Thoracic aorta (tissue), 2 donors: Measurements from ENCODE around the gene IER3. TPM values are rescaled to one million over a fixed set of nuclear protein-coding genes. Genes with fewer than 3 reads are reported as not detected.

Experiments
- ATAC-seq: fragments of 150-250 bp; one replicate; pipeline ENCODE4 v1.8.0; 2017; ENCODE audit warnings: low read depth; ENCODE audit not compliant: insufficient number of reproducible peaks, low FRiP score
- DNase-seq: peaks from one replicate; pipeline ENCODE4 v3.0.0-alpha.2; 2020; ENCODE audit warnings: low spot score
- H3K27ac ChIP-seq, 2 donors: fragments of 200-600 bp; sonication (generic); 1 replicate in 1 of 2; 2 replicates in 1 of 2; pipeline ENCODE4 v1.5.1; 2016; ENCODE audit warnings: mild to moderate bottlenecking in 2 of 2, moderate library complexity in 2 of 2
- H3K27me3 ChIP-seq: fragments of 200-600 bp; sonication (generic); replicated peaks from 2 replicates; pipeline ENCODE4 v1.6.0; 2016; ENCODE audit warnings: mild to moderate bottlenecking; ENCODE audit not compliant: insufficient read depth
- H3K36me3 ChIP-seq: fragments of 200-600 bp; sonication (generic); one replicate; pipeline ENCODE4 v1.5.1; 2016
- H3K4me1 ChIP-seq, 2 donors: fragments of 200-600 bp; sonication (generic); 1 replicate in 1 of 2; 2 replicates in 1 of 2; pipeline versions ENCODE4 v1.5.1 to v1.6.0; 2016; ENCODE audit warnings: low read depth in 2 of 2, mild to moderate bottlenecking in 1 of 2; ENCODE audit not compliant: control insufficient read depth in 1 of 2
- H3K4me3 ChIP-seq: fragments of 200-600 bp; sonication (generic); 2 replicates; pipeline ENCODE4 v1.5.1; 2016; ENCODE audit warnings: mild to moderate bottlenecking
- H3K9me3 ChIP-seq: fragments of 200-600 bp; sonication (generic); 2 replicates; pipeline ENCODE4 v1.5.1; 2016
- CTCF ChIP-seq: fragments of 200-600 bp; sonication (generic); IDR thresholded peaks from one replicate; pipeline ENCODE4 v1.5.1; 2019; ENCODE audit warnings: antibody characterized with exemption
- total RNA-seq, 2 donors: library from RNA; depleted of rRNA; stranded (reverse); fragments of >200 nt; gene quantifications; one replicate each; pipeline versions ENCODE4 v1.1.0 to v1.2.3, GENCODE V29; 2016

Gene IER3
- total RNA-seq, 2 donors from 2014 or later: 43.5 to 43.8 TPM

- DNase-seq (no peak), ATAC-seq (no peak)
- H3K9me3 ChIP-seq: no peaks in the 10 kb centered on the region
- no peaks in the 10 kb centered on the region for H3K36me3 ChIP-seq
- H3K4me3 ChIP-seq: no peak overlapping the region
- TF ChIP-seq CTCF: no peak
- H3K4me1 ChIP-seq: peaks cover 38 to 44% of the 10 kb centered on the region in 2 donors
- peak overlapping the region; percentile 61 to 95 for H3K27ac ChIP-seq
- H3K27me3 ChIP-seq: no peaks in the 10 kb centered on the region
These were observed 35.7 kb upstream of the IER3 start for GRCh38 chr6:30779850-30780641.

GRCh38 chr6:30778001-30778635, 33.8 kb upstream of the IER3 start:
- no peak for TF ChIP-seq CTCF
- no peaks in the 10 kb centered on the region for H3K36me3 ChIP-seq
- no peak for ATAC-seq
- no peaks in the 10 kb centered on the region for H3K9me3 ChIP-seq
- H3K27me3 ChIP-seq: no peaks in the 10 kb centered on the region
- H3K4me3 ChIP-seq: no peak overlapping the region
- peak overlapping the region; percentile 61 to 95 for H3K27ac ChIP-seq
- H3K4me1 ChIP-seq: peaks cover 38 to 44% of the 10 kb centered on the region in 2 donors
- DNase-seq: no peak

GRCh38 chr6:30777155-30777485, 32.8 kb upstream of the IER3 start:
- H3K4me3 ChIP-seq: no peak overlapping the region
- no peak overlapping the region for H3K27ac ChIP-seq
- no peaks in the 10 kb centered on the region for H3K36me3 ChIP-seq
- ATAC-seq (no peak), DNase-seq (no peak)
- H3K27me3 ChIP-seq: no peaks in the 10 kb centered on the region
- peaks cover 34 to 38% of the 10 kb centered on the region in 2 donors for H3K4me1 ChIP-seq
- no peaks in the 10 kb centered on the region for H3K9me3 ChIP-seq
- no peak for TF ChIP-seq CTCF

- no peak for ATAC-seq
- no peak for DNase-seq
- no peak overlapping the region for H3K27ac ChIP-seq
- no peak overlapping the region for H3K4me3 ChIP-seq
- peaks cover 33 to 35% of the 10 kb centered on the region in 2 donors for H3K4me1 ChIP-seq
- no peaks in the 10 kb centered on the region for H3K36me3 ChIP-seq
- no peaks in the 10 kb centered on the region for H3K27me3 ChIP-seq
- no peak for TF ChIP-seq CTCF
- no peaks in the 10 kb centered on the region for H3K9me3 ChIP-seq
These were observed 32.2 kb upstream of the IER3 start for GRCh38 chr6:30776390-30777154.

- Histone ChIP-seq H3K9me3 (no peaks in the 10 kb centered on the region), H3K4me1 (peaks cover 19 to 23% of the 10 kb centered on the region in 2 donors), H3K4me3 (no peak overlapping the region), H3K36me3 (no peaks in the 10 kb centered on the region), H3K27ac (no peak overlapping the region), H3K27me3 (no peaks in the 10 kb centered on the region)
- DNase-seq (no peak), ATAC-seq (no peak)
- TF ChIP-seq CTCF: no peak
These were observed 30.8 kb upstream of the IER3 start for GRCh38 chr6:30775104-30775503.
